CD4-positive, alpha-beta T cell (primary cell): ENCODE measurements around the gene MLLT3. TPM values are rescaled to one million over a fixed set of nuclear protein-coding genes. Genes with fewer than 3 reads are reported as not detected.
A peak's percentile ranks its signal among the peaks of the same experiment; 100 is the strongest.

Source experiments
- ATAC-seq: fragments of 200-7000 bp; cut with Tn5 transposase; one replicate; pipeline ENCODE4 v1.10.0; 2022; ENCODE audit warnings: mild to moderate bottlenecking; ENCODE audit not compliant: poor library complexity
- CTCF ChIA-PET: fragments of 350-600 bp; sonication (Branson Sonifier 250); formaldehyde crosslinking; loops from one replicate; lab custom pipeline; 2021; ENCODE audit warnings: antibody characterized with exemption, inconsistent platforms; lab: Charles Lee
- POLR2A ChIA-PET: fragments of 350-600 bp; sonication (Branson Sonifier 250); formaldehyde crosslinking; loops from one replicate; lab custom pipeline; 2021; ENCODE audit warnings: antibody characterized with exemption, inconsistent platforms; lab: Charles Lee
- DNase-seq, 14 experiments: peaks; one replicate each; pipeline ENCODE4 v3.0.0-alpha.2; 2013 to 2020; ENCODE audit warnings: mixed read lengths in 2 of 14
- H3K27ac ChIP-seq, 2 donors: one replicate each; pipeline versions ENCODE4 v1.5.1 to v1.7.0; 2013; ENCODE audit warnings: low read length in 2 of 2, low read depth in 1 of 2, mild to moderate bottlenecking in 1 of 2
- H3K27me3 ChIP-seq, 2 experiments: 1 replicate in 1 of 2; 2 replicates in 1 of 2; pipeline versions ENCODE4 v1.6.1 to v1.7.0; 2013; ENCODE audit warnings: low read length in 2 of 2, control low read depth in 1 of 2, mild to moderate bottlenecking in 1 of 2, moderate library complexity in 1 of 2; ENCODE audit not compliant: insufficient read depth in 2 of 2, control insufficient read depth in 1 of 2
- H3K36me3 ChIP-seq: one replicate; pipeline ENCODE4 v1.6.1; 2013; ENCODE audit warnings: low read length, control low read depth; ENCODE audit not compliant: insufficient read depth
- H3K4me1 ChIP-seq: one replicate; pipeline ENCODE4 v1.6.1; 2013; ENCODE audit warnings: low read length, control low read depth; ENCODE audit not compliant: insufficient read depth
- H3K4me3 ChIP-seq: one replicate; pipeline ENCODE4 v1.5.1; 2013; ENCODE audit warnings: mild to moderate bottlenecking, low read length, moderate library complexity
- H3K9me3 ChIP-seq, 2 experiments: 1 replicate in 1 of 2; 2 replicates in 1 of 2; pipeline versions ENCODE4 v1.6.1 to v1.7.0; 2013; ENCODE audit warnings: low read length in 2 of 2, mild to moderate bottlenecking in 2 of 2, control low read depth in 1 of 2, moderate library complexity in 1 of 2; ENCODE audit not compliant: control insufficient read depth in 1 of 2, insufficient read depth in 1 of 2
- H3K27ac Mint-ChIP-seq: one replicate; pipeline ENCODE4 v1.8.0; 2020; ENCODE audit warnings: mixed read lengths
- H3K27me3 Mint-ChIP-seq: one replicate; pipeline ENCODE4 v1.8.0; 2021; ENCODE audit warnings: mixed read lengths
- H3K36me3 Mint-ChIP-seq: one replicate; pipeline ENCODE4 v1.8.0; 2021; ENCODE audit warnings: low read depth, mixed read lengths
- H3K4me1 Mint-ChIP-seq: one replicate; pipeline ENCODE4 v1.8.0; 2021; ENCODE audit warnings: low read depth, mixed read lengths
- H3K4me3 Mint-ChIP-seq: one replicate; pipeline ENCODE4 v1.8.0; 2020; ENCODE audit warnings: mild to moderate bottlenecking, mixed read lengths
- H3K9me3 Mint-ChIP-seq: one replicate; pipeline ENCODE4 v1.8.0; 2020; ENCODE audit warnings: mixed read lengths
- intact Hi-C, 2 experiments: fragments of 100-400 bp; cut with DNase I in 1 of 2; cut with micrococcal nuclease in 1 of 2; formaldehyde crosslinking; loops; one replicate each; pipeline versions ENCODE4 v1.15.1 to v1.9.0; 2023 to 2025; cut with DNase I, micrococcal nuclease
- total RNA-seq, 174 experiments: library from RNA in 2 of 174; stranded (reverse) in 2 of 174; gene quantifications; one replicate each; pipeline ENCODE4 v1.2.3 and lab custom pipeline; 2021 to 2026
- TF ChIP-seq, protein P1 (sequence below): fragments of 200-600 bp; IDR thresholded peaks from one replicate; pipeline ENCODE4 v1.8.0; 2022; ENCODE audit warnings: antibody characterized with exemption, mild to moderate bottlenecking

Gene MLLT3
- total RNA-seq, 2 experiments from 2014 or later = 59.2 to 60.6 TPM

DNA sequence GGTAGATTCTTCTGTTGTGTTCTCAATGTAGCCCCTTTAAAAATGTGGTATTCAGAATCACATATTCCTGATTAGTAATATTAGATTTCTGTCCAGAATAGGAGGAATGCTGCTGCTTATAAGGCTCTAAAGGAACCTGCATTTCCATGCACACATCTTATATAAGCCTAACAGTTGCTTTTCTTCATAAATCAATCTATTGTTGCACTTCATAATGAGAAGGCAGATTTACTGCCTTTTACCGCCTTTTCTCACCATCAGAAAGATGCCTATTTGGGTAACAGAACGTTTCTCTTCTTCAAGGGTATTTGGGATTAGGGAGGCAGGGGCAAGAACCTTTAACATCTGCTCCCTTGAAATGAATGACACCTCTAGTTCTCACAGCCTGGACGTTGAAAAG is 243.4 kb downstream of the MLLT3 start:
- intact Hi-C loops = no loop called here
- H3K36me3 ChIP-seq = no peaks in the 10 kb centered on the region
- H3K9me3 ChIP-seq = no peaks in the 10 kb centered on the region
- no peak for DNase-seq
- no peak overlapping the region for H3K27ac ChIP-seq
- CTCF ChIA-PET = no interaction called here
- no peaks in the 10 kb centered on the region for H3K27me3 Mint-ChIP-seq
- H3K4me3 ChIP-seq = no peak overlapping the region
- peaks cover 83% of the 10 kb centered on the region for H3K4me1 Mint-ChIP-seq
- H3K4me3 Mint-ChIP-seq = no peak overlapping the region
- peaks cover 4% of the 10 kb centered on the region for H3K4me1 ChIP-seq
- POLR2A ChIA-PET = no interaction called here
- TF ChIP-seq, protein P1, sequence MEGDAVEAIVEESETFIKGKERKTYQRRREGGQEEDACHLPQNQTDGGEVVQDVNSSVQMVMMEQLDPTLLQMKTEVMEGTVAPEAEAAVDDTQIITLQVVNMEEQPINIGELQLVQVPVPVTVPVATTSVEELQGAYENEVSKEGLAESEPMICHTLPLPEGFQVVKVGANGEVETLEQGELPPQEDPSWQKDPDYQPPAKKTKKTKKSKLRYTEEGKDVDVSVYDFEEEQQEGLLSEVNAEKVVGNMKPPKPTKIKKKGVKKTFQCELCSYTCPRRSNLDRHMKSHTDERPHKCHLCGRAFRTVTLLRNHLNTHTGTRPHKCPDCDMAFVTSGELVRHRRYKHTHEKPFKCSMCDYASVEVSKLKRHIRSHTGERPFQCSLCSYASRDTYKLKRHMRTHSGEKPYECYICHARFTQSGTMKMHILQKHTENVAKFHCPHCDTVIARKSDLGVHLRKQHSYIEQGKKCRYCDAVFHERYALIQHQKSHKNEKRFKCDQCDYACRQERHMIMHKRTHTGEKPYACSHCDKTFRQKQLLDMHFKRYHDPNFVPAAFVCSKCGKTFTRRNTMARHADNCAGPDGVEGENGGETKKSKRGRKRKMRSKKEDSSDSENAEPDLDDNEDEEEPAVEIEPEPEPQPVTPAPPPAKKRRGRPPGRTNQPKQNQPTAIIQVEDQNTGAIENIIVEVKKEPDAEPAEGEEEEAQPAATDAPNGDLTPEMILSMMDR = no peak
- H3K27me3 ChIP-seq = no peaks in the 10 kb centered on the region
- ATAC-seq = no peak
- peak overlapping the region; percentile 1 for H3K27ac Mint-ChIP-seq
- peaks cover 3% of the 10 kb centered on the region for H3K9me3 Mint-ChIP-seq
- peaks cover 4% of the 10 kb centered on the region for H3K36me3 Mint-ChIP-seq

- Histone ChIP-seq H3K4me3 (no peak overlapping the region), H3K4me1 (peaks cover 4% of the 10 kb centered on the region), H3K9me3 (no peaks in the 10 kb centered on the region), H3K27ac (no peak overlapping the region), H3K36me3 (no peaks in the 10 kb centered on the region), H3K27me3 (no peaks in the 10 kb centered on the region)
- H3K4me1 Mint-ChIP-seq = peaks cover 84% of the 10 kb centered on the region
- no peak overlapping the region for H3K4me3 Mint-ChIP-seq
- TF ChIP-seq, protein P1 = no peak
- peaks cover 3% of the 10 kb centered on the region for H3K9me3 Mint-ChIP-seq
- H3K36me3 Mint-ChIP-seq = peaks cover 4% of the 10 kb centered on the region
- DNase-seq (no peak), ATAC-seq (no peak)
- H3K27me3 Mint-ChIP-seq = no peaks in the 10 kb centered on the region
- intact Hi-C loops = no loop called here
- ChIA-PET CTCF (no interaction called here), POLR2A (no interaction called here)
- peak overlapping the region; percentile 16 for H3K27ac Mint-ChIP-seq
Observed at GRCh38 chr9:20377790-20378189, 244.5 kb downstream of the MLLT3 start.

DNA sequence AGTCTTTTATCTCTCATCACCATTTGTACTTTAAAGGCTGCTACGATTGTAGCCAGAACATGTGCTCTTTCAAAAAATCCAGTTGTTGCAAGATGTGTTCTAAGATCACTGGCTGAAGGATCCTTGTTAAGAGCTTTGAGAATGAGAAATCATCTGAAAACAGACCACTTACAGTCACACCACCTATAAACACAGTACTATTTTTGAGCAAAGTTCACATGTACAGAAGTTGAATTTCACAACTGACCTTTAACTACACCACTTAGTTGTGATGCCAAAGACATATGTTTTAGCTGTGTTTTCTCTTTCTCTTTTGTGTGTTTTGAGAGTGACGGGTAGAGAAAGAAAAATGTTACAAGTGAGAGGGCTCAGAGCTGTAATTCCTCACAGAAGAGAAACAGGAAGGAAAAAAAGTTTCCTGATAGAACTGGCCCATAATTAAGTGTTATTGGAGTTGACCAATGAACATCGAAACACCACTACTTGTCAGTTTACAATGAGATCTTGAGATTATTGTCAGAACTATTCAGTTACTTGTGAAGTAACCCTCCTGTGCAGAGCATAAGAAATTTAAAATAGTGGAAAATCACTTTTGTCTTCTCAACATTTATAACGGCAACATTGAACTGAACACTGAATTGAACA is 245.4 kb downstream of the MLLT3 start:
- ATAC-seq (no peak), DNase-seq (no peak)
- no peaks in the 10 kb centered on the region for H3K36me3 ChIP-seq
- H3K27ac Mint-ChIP-seq = peak overlapping the region; percentile 83
- peaks cover 4% of the 10 kb centered on the region for H3K36me3 Mint-ChIP-seq
- ChIA-PET CTCF (no interaction called here), POLR2A (no interaction called here)
- peaks cover 3% of the 10 kb centered on the region for H3K9me3 Mint-ChIP-seq
- peaks cover 4% of the 10 kb centered on the region for H3K4me1 ChIP-seq
- no peak overlapping the region for H3K27ac ChIP-seq
- no peaks in the 10 kb centered on the region for H3K27me3 Mint-ChIP-seq
- TF ChIP-seq, protein P1 = no peak
- peaks cover 78% of the 10 kb centered on the region for H3K4me1 Mint-ChIP-seq
- intact Hi-C loops = no loop called here
- peak overlapping the region; percentile 34 for H3K4me3 Mint-ChIP-seq
- no peaks in the 10 kb centered on the region for H3K27me3 ChIP-seq
- H3K4me3 ChIP-seq = no peak overlapping the region
- no peaks in the 10 kb centered on the region for H3K9me3 ChIP-seq
